ENCODE measurements around the gene HIP1R. TPM values are rescaled to one million over a fixed set of nuclear protein-coding genes. Genes with fewer than 3 reads are reported as not detected.

HIP1R gene
- total RNA-seq, 1 donor from 2014 or later: 33.0 TPM

- H3K27ac ChIP-seq: no peak overlapping the region
Observed at GRCh38 chr12:122823429-122823828, 11.8 kb upstream of the HIP1R start.

GRCh38 chr12:122825773-122826724, 9.2 kb upstream of the HIP1R start:
- H3K4me3 ChIP-seq: peak overlapping the region; percentile 36
- H3K27me3 ChIP-seq: no peaks in the 10 kb centered on the region
- no peaks in the 10 kb centered on the region for H3K4me1 ChIP-seq
- H3K27ac ChIP-seq: peak overlapping the region; percentile 8
- TF ChIP-seq CTCF (IDR thresholded peaks at IDR 0.05): no peak
- DNase-seq (no peak), ATAC-seq (peak; percentile 44)
- intact Hi-C loops (cut with DNase I): no loop called here
- H3K36me3 ChIP-seq: no peaks in the 10 kb centered on the region
- no peaks in the 10 kb centered on the region for H3K9me3 ChIP-seq

More at GRCh38 chr12:122823429-122823828, 11.8 kb upstream of the HIP1R start:
- DNase-seq (no peak), ATAC-seq (no peak)
- Histone ChIP-seq H3K4me1 (no peaks in the 10 kb centered on the region), H3K4me3 (no peak overlapping the region), H3K36me3 (no peaks in the 10 kb centered on the region), H3K27me3 (no peaks in the 10 kb centered on the region), H3K9me3 (no peaks in the 10 kb centered on the region)
- intact Hi-C loops (cut with DNase I): no loop called here
- TF ChIP-seq CTCF (IDR thresholded peaks at IDR 0.05): no peak

GRCh38 chr12:122827258-122827657, 8.0 kb upstream of the HIP1R start:
- no peaks in the 10 kb centered on the region for H3K36me3 ChIP-seq
- DNase-seq: no peak
- TF ChIP-seq CTCF (IDR thresholded peaks at IDR 0.05): no peak
- H3K4me3 ChIP-seq: no peak overlapping the region
- intact Hi-C loops (cut with DNase I): no loop called here
- H3K27ac ChIP-seq: no peak overlapping the region
- no peaks in the 10 kb centered on the region for H3K4me1 ChIP-seq
- ATAC-seq: no peak
- H3K27me3 ChIP-seq: no peaks in the 10 kb centered on the region
- H3K9me3 ChIP-seq: no peaks in the 10 kb centered on the region

GRCh38 chr12:122830517-122831214, 4.6 kb upstream of the HIP1R start:
- ATAC-seq: peak; percentile 62
- intact Hi-C loops (cut with DNase I): no loop called here
- peaks cover 11% of the 10 kb centered on the region for H3K4me1 ChIP-seq

More at GRCh38 chr12:122830517-122831214, 4.6 kb upstream of the HIP1R start:
- TF ChIP-seq CTCF (IDR thresholded peaks at IDR 0.05): no peak
- Histone ChIP-seq H3K4me3 (no peak overlapping the region), H3K27me3 (no peaks in the 10 kb centered on the region), H3K9me3 (no peaks in the 10 kb centered on the region), H3K27ac (no peak overlapping the region), H3K36me3 (no peaks in the 10 kb centered on the region)
- DNase-seq: no peak
